Measurements from ENCODE around the gene GARS1. TPM values are rescaled to one million over a fixed set of nuclear protein-coding genes. Genes with fewer than 3 reads are reported as not detected.

The GARS1 gene
- total and polyA plus RNA-seq, 4 donors: 43.3 to 73.6 (median 67.8) TPM

GRCh38 chr7:30553141-30553540 is 41.5 kb upstream of the GARS1 start (continued):
- no peak for TF ChIP-seq REST (IDR thresholded peaks at IDR 0.05)

DNA sequence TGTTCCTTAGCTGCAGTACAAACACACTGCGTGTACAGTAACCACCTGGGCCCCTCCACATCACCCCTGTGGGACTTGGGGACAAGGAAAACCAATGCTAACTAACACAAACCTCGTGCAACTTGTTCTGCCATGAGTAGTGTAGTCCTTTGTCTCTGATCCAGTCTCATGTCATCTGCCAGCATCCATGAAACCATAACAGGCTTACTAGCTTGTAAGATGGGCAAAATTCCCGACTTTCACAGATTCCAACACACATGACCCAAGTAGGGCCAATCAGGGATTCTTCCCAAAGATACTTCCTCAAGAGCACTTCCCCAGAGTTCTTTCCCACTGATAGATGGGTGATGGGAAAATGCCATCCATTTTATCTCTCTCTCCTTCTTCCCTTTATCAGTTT is 41.1 kb upstream of the GARS1 start:
- H3K4me3 ChIP-seq (ENCODE audit: low read depth in 1 of 3, low read length in 3 of 3): no peak overlapping the region
- DNase-seq (ENCODE audit: low spot score): no peak
- TF ChIP-seq REST (IDR thresholded peaks at IDR 0.05): no peak
- TF ChIP-seq, protein P1, sequence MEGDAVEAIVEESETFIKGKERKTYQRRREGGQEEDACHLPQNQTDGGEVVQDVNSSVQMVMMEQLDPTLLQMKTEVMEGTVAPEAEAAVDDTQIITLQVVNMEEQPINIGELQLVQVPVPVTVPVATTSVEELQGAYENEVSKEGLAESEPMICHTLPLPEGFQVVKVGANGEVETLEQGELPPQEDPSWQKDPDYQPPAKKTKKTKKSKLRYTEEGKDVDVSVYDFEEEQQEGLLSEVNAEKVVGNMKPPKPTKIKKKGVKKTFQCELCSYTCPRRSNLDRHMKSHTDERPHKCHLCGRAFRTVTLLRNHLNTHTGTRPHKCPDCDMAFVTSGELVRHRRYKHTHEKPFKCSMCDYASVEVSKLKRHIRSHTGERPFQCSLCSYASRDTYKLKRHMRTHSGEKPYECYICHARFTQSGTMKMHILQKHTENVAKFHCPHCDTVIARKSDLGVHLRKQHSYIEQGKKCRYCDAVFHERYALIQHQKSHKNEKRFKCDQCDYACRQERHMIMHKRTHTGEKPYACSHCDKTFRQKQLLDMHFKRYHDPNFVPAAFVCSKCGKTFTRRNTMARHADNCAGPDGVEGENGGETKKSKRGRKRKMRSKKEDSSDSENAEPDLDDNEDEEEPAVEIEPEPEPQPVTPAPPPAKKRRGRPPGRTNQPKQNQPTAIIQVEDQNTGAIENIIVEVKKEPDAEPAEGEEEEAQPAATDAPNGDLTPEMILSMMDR (IDR thresholded peaks at IDR 0.05; ENCODE audit: low read depth, low read length, missing input control): no peak
- TF ChIP-seq HNF4G (IDR thresholded peaks at IDR 0.05): no peak
- no peak for TF ChIP-seq ATF3 (IDR thresholded peaks at IDR 0.05)
- TF ChIP-seq NR2F2 (IDR thresholded peaks at IDR 0.05): no peak
- TF ChIP-seq FOXA1 (IDR thresholded peaks at IDR 0.05): no peak
- no peak for TF ChIP-seq JUND (IDR thresholded peaks at IDR 0.05)
- TF ChIP-seq RAD21 (IDR thresholded peaks at IDR 0.05): no peak
- no peak for TF ChIP-seq MAX (IDR thresholded peaks at IDR 0.05)
- TF ChIP-seq GABPA (IDR thresholded peaks at IDR 0.05 in 1 of 2, conservative IDR thresholded peaks at IDR 0.05 in 1 of 2): no peak
- TF ChIP-seq TAF1 (conservative IDR thresholded peaks at IDR 0.05): no peak
- TF ChIP-seq FOXA2 (IDR thresholded peaks at IDR 0.05): no peak
- 92% methylated on average over 3 of the region's 3 CpGs for WGBS
- H3K4me1 ChIP-seq (ENCODE audit: control insufficient read depth in 4 of 4, insufficient read depth in 4 of 4, low read length in 3 of 4): peaks cover 2 to 5% (median 4%) of the 10 kb centered on the region in 4 donors
- no peak overlapping the region for H3K27ac ChIP-seq (ENCODE audit: low read depth in 1 of 2, low read length in 2 of 2)
- H3K36me3 ChIP-seq (ENCODE audit: control insufficient read depth in 4 of 4, insufficient read depth in 3 of 4, low read depth in 1 of 4, low read length in 3 of 4): no peaks in the 10 kb centered on the region
- no peaks in the 10 kb centered on the region for H3K9me3 ChIP-seq (ENCODE audit: control insufficient read depth in 4 of 4, low read length in 3 of 4)
- no peaks in the 10 kb centered on the region for H3K27me3 ChIP-seq (ENCODE audit: control insufficient read depth in 4 of 4, insufficient read depth in 4 of 4, low read length in 3 of 4)
- H3K9ac ChIP-seq (ENCODE audit: low read depth in 1 of 2, low read length in 2 of 2): no peak overlapping the region
